Measurements from ENCODE around the gene KIR2DL1. TPM values are rescaled to one million over a fixed set of nuclear protein-coding genes. Genes with fewer than 3 reads are reported as not detected.
"Not testable (repeated sequence)": the region's sequence is repeated elsewhere in the genome, so short reads cannot be mapped to it uniquely, and the experiment has no call there.

The KIR2DL1 gene
- polyA plus RNA-seq, 1 donor from 2014 or later: not detected

DNA sequence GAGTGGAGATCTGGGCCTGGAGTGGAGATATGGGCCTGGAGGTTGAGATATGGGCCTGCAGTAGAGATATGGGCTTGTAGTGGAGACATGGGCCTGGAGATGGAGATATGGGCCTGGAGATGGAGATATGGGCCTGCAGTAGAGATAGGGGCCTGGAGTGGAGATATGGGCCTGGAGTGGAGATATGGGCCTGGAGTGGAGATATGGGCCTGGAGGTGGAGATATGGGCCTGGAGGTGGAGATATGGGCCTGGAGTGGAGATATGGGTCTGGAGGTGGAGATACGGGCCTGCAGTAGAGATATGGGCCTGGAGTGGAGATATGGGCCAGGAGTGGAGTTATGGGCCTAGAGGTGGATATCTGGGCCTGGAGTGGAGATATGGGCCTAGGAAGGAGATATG, 30.9 kb upstream of the KIR2DL1 start:
- H3K4me3 ChIP-seq (ENCODE audit: low read length): no peak overlapping the region
- H3K9me2 ChIP-seq (ENCODE audit: insufficient read depth, low read length): no peaks in the 10 kb centered on the region
- no peaks in the 10 kb centered on the region for H3K36me3 ChIP-seq (ENCODE audit: insufficient read depth, low read length)
- no peak overlapping the region for H2AFZ ChIP-seq (ENCODE audit: low read depth, low read length)
- no peaks in the 10 kb centered on the region for H3K27me3 ChIP-seq (ENCODE audit: insufficient read depth, low read depth, low read length)
- H3K27ac ChIP-seq (ENCODE audit: low read length): no peak overlapping the region
- no peak for TF ChIP-seq MXI1 (conservative IDR thresholded peaks at IDR 0.05; ENCODE audit: poor library complexity, severe bottlenecking)
- TF ChIP-seq POLR2AphosphoS5 (IDR thresholded peaks at IDR 0.05): no peak
- TF ChIP-seq EP300 (conservative IDR thresholded peaks at IDR 0.05; ENCODE audit: poor library complexity, severe bottlenecking): no peak
- TF ChIP-seq TAF1 (IDR thresholded peaks at IDR 0.05; ENCODE audit: low read depth): no peak
- TF ChIP-seq, protein P1, sequence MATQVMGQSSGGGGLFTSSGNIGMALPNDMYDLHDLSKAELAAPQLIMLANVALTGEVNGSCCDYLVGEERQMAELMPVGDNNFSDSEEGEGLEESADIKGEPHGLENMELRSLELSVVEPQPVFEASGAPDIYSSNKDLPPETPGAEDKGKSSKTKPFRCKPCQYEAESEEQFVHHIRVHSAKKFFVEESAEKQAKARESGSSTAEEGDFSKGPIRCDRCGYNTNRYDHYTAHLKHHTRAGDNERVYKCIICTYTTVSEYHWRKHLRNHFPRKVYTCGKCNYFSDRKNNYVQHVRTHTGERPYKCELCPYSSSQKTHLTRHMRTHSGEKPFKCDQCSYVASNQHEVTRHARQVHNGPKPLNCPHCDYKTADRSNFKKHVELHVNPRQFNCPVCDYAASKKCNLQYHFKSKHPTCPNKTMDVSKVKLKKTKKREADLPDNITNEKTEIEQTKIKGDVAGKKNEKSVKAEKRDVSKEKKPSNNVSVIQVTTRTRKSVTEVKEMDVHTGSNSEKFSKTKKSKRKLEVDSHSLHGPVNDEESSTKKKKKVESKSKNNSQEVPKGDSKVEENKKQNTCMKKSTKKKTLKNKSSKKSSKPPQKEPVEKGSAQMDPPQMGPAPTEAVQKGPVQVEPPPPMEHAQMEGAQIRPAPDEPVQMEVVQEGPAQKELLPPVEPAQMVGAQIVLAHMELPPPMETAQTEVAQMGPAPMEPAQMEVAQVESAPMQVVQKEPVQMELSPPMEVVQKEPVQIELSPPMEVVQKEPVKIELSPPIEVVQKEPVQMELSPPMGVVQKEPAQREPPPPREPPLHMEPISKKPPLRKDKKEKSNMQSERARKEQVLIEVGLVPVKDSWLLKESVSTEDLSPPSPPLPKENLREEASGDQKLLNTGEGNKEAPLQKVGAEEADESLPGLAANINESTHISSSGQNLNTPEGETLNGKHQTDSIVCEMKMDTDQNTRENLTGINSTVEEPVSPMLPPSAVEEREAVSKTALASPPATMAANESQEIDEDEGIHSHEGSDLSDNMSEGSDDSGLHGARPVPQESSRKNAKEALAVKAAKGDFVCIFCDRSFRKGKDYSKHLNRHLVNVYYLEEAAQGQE (IDR thresholded peaks at IDR 0.05; ENCODE audit: borderline replicate concordance): no peak
- TF ChIP-seq EZH2 (IDR thresholded peaks at IDR 0.05; ENCODE audit: borderline replicate concordance, insufficient read depth, low read length, poor library complexity, severe bottlenecking): no peak
- no peak for TF ChIP-seq RAD21 (conservative IDR thresholded peaks at IDR 0.05)
- no peak for TF ChIP-seq SMC3 (conservative IDR thresholded peaks at IDR 0.05; ENCODE audit: poor library complexity)
- TF ChIP-seq, protein P2, sequence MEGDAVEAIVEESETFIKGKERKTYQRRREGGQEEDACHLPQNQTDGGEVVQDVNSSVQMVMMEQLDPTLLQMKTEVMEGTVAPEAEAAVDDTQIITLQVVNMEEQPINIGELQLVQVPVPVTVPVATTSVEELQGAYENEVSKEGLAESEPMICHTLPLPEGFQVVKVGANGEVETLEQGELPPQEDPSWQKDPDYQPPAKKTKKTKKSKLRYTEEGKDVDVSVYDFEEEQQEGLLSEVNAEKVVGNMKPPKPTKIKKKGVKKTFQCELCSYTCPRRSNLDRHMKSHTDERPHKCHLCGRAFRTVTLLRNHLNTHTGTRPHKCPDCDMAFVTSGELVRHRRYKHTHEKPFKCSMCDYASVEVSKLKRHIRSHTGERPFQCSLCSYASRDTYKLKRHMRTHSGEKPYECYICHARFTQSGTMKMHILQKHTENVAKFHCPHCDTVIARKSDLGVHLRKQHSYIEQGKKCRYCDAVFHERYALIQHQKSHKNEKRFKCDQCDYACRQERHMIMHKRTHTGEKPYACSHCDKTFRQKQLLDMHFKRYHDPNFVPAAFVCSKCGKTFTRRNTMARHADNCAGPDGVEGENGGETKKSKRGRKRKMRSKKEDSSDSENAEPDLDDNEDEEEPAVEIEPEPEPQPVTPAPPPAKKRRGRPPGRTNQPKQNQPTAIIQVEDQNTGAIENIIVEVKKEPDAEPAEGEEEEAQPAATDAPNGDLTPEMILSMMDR (IDR thresholded peaks at IDR 0.05; ENCODE audit: poor library complexity, severe bottlenecking): no peak
- H3K9me3 ChIP-seq (ENCODE audit: low read length): no peaks in the 10 kb centered on the region
- H4K20me1 ChIP-seq (ENCODE audit: insufficient read depth): no peaks in the 10 kb centered on the region
- H3K79me2 ChIP-seq (replicated peaks; ENCODE audit: insufficient read depth, low read length): no peaks in the 10 kb centered on the region
- no peak overlapping the region for H3K9ac ChIP-seq (ENCODE audit: low read length)
- no peak overlapping the region for H3K4me2 ChIP-seq (ENCODE audit: low read length)
- no peaks in the 10 kb centered on the region for H3F3A ChIP-seq (ENCODE audit: insufficient read depth, low read length, poor library complexity, severe bottlenecking)

DNA sequence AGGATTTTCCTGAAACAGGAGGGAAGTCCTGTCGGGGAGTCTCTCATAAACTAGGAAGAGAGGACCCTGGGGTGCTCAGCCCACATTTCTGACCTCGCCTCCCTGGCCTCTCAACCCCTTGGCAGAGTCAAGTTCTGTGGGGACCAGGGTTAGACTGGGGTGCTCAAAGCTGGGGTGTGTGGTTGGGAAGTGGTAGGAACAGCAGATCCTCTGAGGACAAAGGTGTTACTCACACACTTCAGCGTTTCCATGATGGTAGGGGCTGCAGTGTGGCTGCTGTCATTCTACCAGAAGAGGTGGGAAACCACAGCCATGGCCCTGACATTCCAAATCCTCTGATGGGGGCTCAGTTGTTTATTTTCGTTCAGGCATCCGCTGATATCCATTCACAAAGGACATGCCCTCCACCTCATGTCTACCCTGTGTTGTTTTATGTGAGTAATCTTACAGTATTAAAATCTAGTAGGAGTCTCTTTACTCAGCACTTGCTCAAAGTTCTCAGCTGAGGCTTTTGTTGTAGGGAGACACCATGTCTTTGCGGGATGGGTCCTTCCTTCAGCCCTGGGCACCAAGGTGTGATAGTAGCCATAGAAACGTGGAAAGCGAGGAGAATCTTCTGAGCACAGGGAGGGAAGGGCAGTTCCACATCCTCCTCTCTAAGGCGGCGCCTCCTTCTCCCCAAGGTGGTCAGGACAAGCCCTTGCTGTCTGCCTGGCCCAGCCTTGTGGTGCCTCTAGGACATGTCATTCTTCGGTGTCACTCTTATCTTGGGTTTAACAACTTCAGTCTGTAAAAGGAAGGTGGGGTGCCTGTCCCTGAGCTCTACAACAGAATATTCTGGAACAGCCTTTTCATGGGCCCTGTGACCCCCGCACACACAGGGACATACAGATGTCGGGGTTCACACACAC, 29.8 kb upstream of the KIR2DL1 start:
- H3K9me3 ChIP-seq (ENCODE audit: low read length): no peaks in the 10 kb centered on the region
- TF ChIP-seq, protein P1 (IDR thresholded peaks at IDR 0.05; ENCODE audit: borderline replicate concordance): no peak
- no peaks in the 10 kb centered on the region for H3K9me2 ChIP-seq (ENCODE audit: insufficient read depth, low read length)
- no peaks in the 10 kb centered on the region for H3F3A ChIP-seq (ENCODE audit: insufficient read depth, low read length, poor library complexity, severe bottlenecking)
- no peaks in the 10 kb centered on the region for H3K79me2 ChIP-seq (replicated peaks; ENCODE audit: insufficient read depth, low read length)
- H3K4me2 ChIP-seq (ENCODE audit: low read length): no peak overlapping the region
- no peaks in the 10 kb centered on the region for H3K27me3 ChIP-seq (ENCODE audit: insufficient read depth, low read depth, low read length)
- no peak overlapping the region for H3K27ac ChIP-seq (ENCODE audit: low read length)
- H3K36me3 ChIP-seq (ENCODE audit: insufficient read depth, low read length): no peaks in the 10 kb centered on the region
- no peak overlapping the region for H2AFZ ChIP-seq (ENCODE audit: low read depth, low read length)
- H3K4me3 ChIP-seq (ENCODE audit: low read length): no peak overlapping the region
- H3K9ac ChIP-seq (ENCODE audit: low read length): no peak overlapping the region
- no peaks in the 10 kb centered on the region for H4K20me1 ChIP-seq (ENCODE audit: insufficient read depth)

- H3K4me2 ChIP-seq (ENCODE audit: low read length); H3K79me2 ChIP-seq (replicated peaks; ENCODE audit: insufficient read depth, low read length); H4K20me1 ChIP-seq (ENCODE audit: insufficient read depth); H3F3A ChIP-seq (ENCODE audit: insufficient read depth, low read length, poor library complexity, severe bottlenecking); H3K9me2 ChIP-seq (ENCODE audit: insufficient read depth, low read length); H3K27me3 ChIP-seq (ENCODE audit: insufficient read depth, low read depth, low read length); H3K9ac ChIP-seq (ENCODE audit: low read length); H3K27ac ChIP-seq (ENCODE audit: low read length); H3K4me3 ChIP-seq (ENCODE audit: low read length); H2AFZ ChIP-seq (ENCODE audit: low read depth, low read length); H3K9me3 ChIP-seq (ENCODE audit: low read length); H3K36me3 ChIP-seq (ENCODE audit: insufficient read depth, low read length): not testable (repeated sequence)
These were observed 27.6 kb upstream of the KIR2DL1 start for GRCh38 chr19:54741950-54742349.

GRCh38 chr19:54744080-54744479, 25.5 kb upstream of the KIR2DL1 start:
- H3K27me3 ChIP-seq (ENCODE audit: insufficient read depth, low read depth, low read length); H3K27ac ChIP-seq (ENCODE audit: low read length); H3F3A ChIP-seq (ENCODE audit: insufficient read depth, low read length, poor library complexity, severe bottlenecking); H3K36me3 ChIP-seq (ENCODE audit: insufficient read depth, low read length); H2AFZ ChIP-seq (ENCODE audit: low read depth, low read length); H4K20me1 ChIP-seq (ENCODE audit: insufficient read depth); H3K79me2 ChIP-seq (replicated peaks; ENCODE audit: insufficient read depth, low read length); H3K4me2 ChIP-seq (ENCODE audit: low read length); H3K9me2 ChIP-seq (ENCODE audit: insufficient read depth, low read length); H3K9me3 ChIP-seq (ENCODE audit: low read length); H3K4me3 ChIP-seq (ENCODE audit: low read length); H3K9ac ChIP-seq (ENCODE audit: low read length): not testable (repeated sequence)

All from neural cell (in vitro differentiated cells).